H1 (cell line): Measurements from ENCODE around the gene PRKN. TPM values are rescaled to one million over a fixed set of nuclear protein-coding genes. Genes with fewer than 3 reads are reported as not detected.

Experiments used
- CTCF ChIA-PET: fragments of 300-600 bp; sonication (Branson Sonifier 250); formaldehyde crosslinking; loops from one replicate; lab custom pipeline; 2021; ENCODE audit not compliant: partially characterized antibody; lab: Charles Lee
- POLR2A ChIA-PET: fragments of 300-600 bp; sonication (Branson Sonifier 250); formaldehyde crosslinking; loops from one replicate; lab custom pipeline; 2021; ENCODE audit warnings: inconsistent platforms; ENCODE audit not compliant: partially characterized antibody; lab: Charles Lee
- DNase-seq, 2 experiments: peaks; one replicate each; pipeline versions ENCODE4 v3.0.0 to v3.0.0-alpha.2; 2010 to 2022; ENCODE audit warnings: low spot score in 2 of 2, low read depth in 1 of 2, mixed read lengths in 1 of 2
- FAIRE-seq: peaks from 2 replicates; lab custom pipeline; 2011; peaks lifted over from hg19 to GRCh38; lab: Jason Lieb, UNC
- H2AFZ ChIP-seq: 2 replicates; pipeline ENCODE4 v1.8.1; 2012; ENCODE audit warnings: low read length, inconsistent platforms
- H2AK5ac ChIP-seq: 2 replicates; pipeline ENCODE4 v1.6.1; 2013; ENCODE audit warnings: low read depth, low read length
- H2BK120ac ChIP-seq: replicated peaks from 2 replicates; pipeline ENCODE3; 2013; ENCODE audit warnings: low read depth, low read length, inconsistent platforms
- H2BK12ac ChIP-seq: 2 replicates; pipeline ENCODE4 v1.6.1; 2013; ENCODE audit warnings: low read depth, low read length
- H2BK15ac ChIP-seq: 2 replicates; pipeline ENCODE4 v1.6.1; 2013; ENCODE audit warnings: low read length
- H2BK20ac ChIP-seq: 2 replicates; pipeline ENCODE4 v1.6.1; 2013; ENCODE audit warnings: low read length
- H2BK5ac ChIP-seq: 2 replicates; pipeline ENCODE4 v1.6.1; 2013; ENCODE audit warnings: low read depth, low read length
- H3K14ac ChIP-seq: 2 replicates; pipeline ENCODE4 v1.6.1; 2013; ENCODE audit warnings: inconsistent platforms; ENCODE audit not compliant: insufficient read length
- H3K18ac ChIP-seq: 2 replicates; pipeline ENCODE4 v1.6.1; 2013; ENCODE audit warnings: low read length; ENCODE audit errors: extremely low read depth
- H3K23ac ChIP-seq: 2 replicates; pipeline ENCODE4 v1.6.1; 2013; ENCODE audit warnings: inconsistent platforms; ENCODE audit not compliant: insufficient read length
- H3K23me2 ChIP-seq: 2 replicates; pipeline ENCODE4 v1.6.1; 2013; ENCODE audit warnings: low read depth, low read length
- H3K27ac ChIP-seq: 2 replicates; pipeline ENCODE4 v1.6.1; 2011; ENCODE audit warnings: low read depth, low read length, inconsistent platforms
- H3K27me3 ChIP-seq, 4 experiments: replicated peaks in 1 of 4; 1 replicate in 1 of 4; 2 replicates in 3 of 4; pipeline versions ENCODE4 v1.6.1 to v1.8.1; 2011 to 2013; ENCODE audit warnings: low read length in 3 of 4, mild to moderate bottlenecking in 3 of 4, inconsistent platforms in 2 of 4, mixed read lengths in 2 of 4, moderate library complexity in 1 of 4; ENCODE audit not compliant: control insufficient read depth in 3 of 4, insufficient read depth in 3 of 4; ENCODE audit errors: extremely low read depth in 1 of 4
- H3K36me3 ChIP-seq, 4 experiments: 2 replicates each; pipeline versions ENCODE4 v1.6.1 to v1.8.1; 2011 to 2013; ENCODE audit warnings: mild to moderate bottlenecking in 4 of 4, low read length in 3 of 4, moderate library complexity in 2 of 4, control low read depth in 1 of 4, inconsistent platforms in 1 of 4; ENCODE audit not compliant: insufficient read depth in 4 of 4, control insufficient read depth in 2 of 4
- H3K4ac ChIP-seq: replicated peaks from 2 replicates; pipeline ENCODE3; 2013; ENCODE audit warnings: low read length, low read depth, mixed read lengths, inconsistent platforms; ENCODE audit not compliant: insufficient read length
- H3K4me1 ChIP-seq, 4 experiments: replicated peaks in 1 of 4; 1 replicate in 1 of 4; 2 replicates in 3 of 4; pipeline versions ENCODE4 v1.6.1 to v1.8.1; 2011 to 2013; ENCODE audit warnings: low read length in 3 of 4, inconsistent platforms in 2 of 4, mixed read lengths in 1 of 4; ENCODE audit not compliant: insufficient read depth in 4 of 4, control insufficient read depth in 3 of 4
- H3K4me2 ChIP-seq, 2 experiments: 2 replicates each; pipeline versions ENCODE4 v1.6.1 to v1.8.1; 2011 to 2013; ENCODE audit warnings: low read depth in 2 of 2, low read length in 2 of 2, control low read depth in 1 of 2, inconsistent platforms in 1 of 2, mild to moderate bottlenecking in 1 of 2; ENCODE audit not compliant: insufficient read depth in 1 of 2
- H3K4me3 ChIP-seq, 4 experiments: fragments of 200-600, 300-600 bp in 1 of 4; sonication (generic), shearing (Covaris generic), sonication (Bioruptor Twin) in 1 of 4; 2 replicates each; pipeline versions ENCODE4 v1.5.1 to v1.8.1; 2011 to 2016; ENCODE audit warnings: low read length in 4 of 4, low read depth in 3 of 4, control low read depth in 2 of 4, inconsistent platforms in 2 of 4, mild to moderate bottlenecking in 2 of 4, mixed read lengths in 1 of 4, moderate library complexity in 1 of 4; ENCODE audit not compliant: insufficient read depth in 2 of 4; ENCODE audit errors: extremely low read depth in 1 of 4
- H3K56ac ChIP-seq: replicated peaks from 2 replicates; pipeline ENCODE3; 2013; ENCODE audit warnings: low read depth, mild to moderate bottlenecking, mixed read lengths, low read length, inconsistent platforms; ENCODE audit not compliant: insufficient read length
- H3K79me1 ChIP-seq: 2 replicates; pipeline ENCODE4 v1.6.1; 2013; ENCODE audit warnings: low read depth, low read length, control low read depth
- H3K79me2 ChIP-seq, 2 experiments: 2 replicates each; pipeline versions ENCODE4 v1.6.1 to v1.8.1; 2012 to 2013; ENCODE audit warnings: low read length in 2 of 2, mild to moderate bottlenecking in 2 of 2, inconsistent platforms in 1 of 2; ENCODE audit not compliant: insufficient read depth in 2 of 2, control insufficient read depth in 1 of 2
- H3K9ac ChIP-seq, 4 experiments: replicated peaks in 1 of 4; 1 replicate in 1 of 4; 2 replicates in 3 of 4; pipeline versions ENCODE4 v1.6.1 to v1.8.1; 2011 to 2013; ENCODE audit warnings: low read depth in 3 of 4, low read length in 3 of 4, control low read depth in 2 of 4, mild to moderate bottlenecking in 2 of 4, moderate library complexity in 2 of 4, inconsistent platforms in 1 of 4; ENCODE audit errors: extremely low read depth in 1 of 4
- H3K9me3 ChIP-seq, 2 experiments: 2 replicates each; pipeline versions ENCODE4 v1.6.1 to v1.8.1; 2012 to 2013; ENCODE audit warnings: mild to moderate bottlenecking in 2 of 2, moderate library complexity in 2 of 2, control low read depth in 1 of 2, inconsistent platforms in 1 of 2, low read depth in 1 of 2, low read length in 1 of 2, mixed read lengths in 1 of 2; ENCODE audit not compliant: insufficient read depth in 2 of 2
- H4K20me1 ChIP-seq, 2 experiments: replicated peaks in 1 of 2; 2 replicates each; pipeline versions ENCODE3 to v1.8.1; 2011 to 2013; ENCODE audit warnings: inconsistent platforms in 2 of 2, low read length in 2 of 2, mild to moderate bottlenecking in 1 of 2; ENCODE audit not compliant: insufficient read depth in 2 of 2, control insufficient read depth in 1 of 2
- H4K5ac ChIP-seq: 2 replicates; pipeline ENCODE4 v1.6.1; 2013; ENCODE audit warnings: low read length, low read depth, mixed read lengths, inconsistent platforms; ENCODE audit not compliant: insufficient read length
- H4K8ac ChIP-seq: 2 replicates; pipeline ENCODE4 v1.8.0; 2013; ENCODE audit warnings: mild to moderate bottlenecking, moderate library complexity, low read length, inconsistent platforms; ENCODE audit not compliant: insufficient read depth; ENCODE audit errors: extremely low read depth
- H4K91ac ChIP-seq: replicated peaks from 2 replicates; pipeline ENCODE3; 2013; ENCODE audit warnings: low read length, mixed read lengths, inconsistent platforms; ENCODE audit not compliant: insufficient read length
- BACH1 ChIP-seq: IDR thresholded peaks from 2 replicates; pipeline ENCODE4 v1.6.1; 2012; ENCODE audit warnings: low read length, improper control_type of control experiment
- EZH2 ChIP-seq: fragments of 200-600 bp; sonication (generic); IDR thresholded peaks from 2 replicates; pipeline ENCODE4 v1.7.1; 2012; ENCODE audit warnings: low read depth, mild to moderate bottlenecking, moderate library complexity, low read length, inconsistent platforms; ENCODE audit not compliant: severe bottlenecking
- GTF2F1 ChIP-seq: IDR thresholded peaks from 2 replicates; pipeline ENCODE4 v1.6.1; 2012; ENCODE audit warnings: low read depth, low read length, improper control_type of control experiment, borderline replicate concordance
- KDM1A ChIP-seq: fragments of 200-600, 300-600 bp; sonication (generic); IDR thresholded peaks from 2 replicates; pipeline ENCODE4 v1.7.1; 2016; ENCODE audit warnings: mild to moderate bottlenecking, low read length, borderline replicate concordance
- MAFK ChIP-seq: IDR thresholded peaks from 2 replicates; pipeline ENCODE4 v1.6.1; 2012; ENCODE audit warnings: low read depth, mild to moderate bottlenecking, improper control_type of control experiment, low read length
- SUZ12 ChIP-seq: fragments of 200-600 bp; sonication (generic); IDR thresholded peaks from 2 replicates; pipeline ENCODE4 v1.6.1; 2012; ENCODE audit warnings: mild to moderate bottlenecking, inconsistent platforms, low read length, moderate library complexity, mixed read lengths
- YY1 ChIP-seq: IDR thresholded peaks from 2 replicates; pipeline ENCODE4 v1.6.1; 2011; ENCODE audit warnings: low read depth, mild to moderate bottlenecking, low read length
- WGBS, 2 experiments: shearing (Covaris generic) in 1 of 2; methylation state at CpG; one replicate each; pipeline versions ENCODE4 v1.1.6 to v1.1.7; 2013 to 2015; ENCODE audit warnings: low lambda C conversion rate in 2 of 2, mixed read lengths in 2 of 2, inconsistent platforms in 1 of 2, low coverage in 1 of 2, missing lambda C conversion rate in 1 of 2; ENCODE audit not compliant: insufficient replicate concordance in 2 of 2, insufficient coverage in 1 of 2, insufficient read length in 1 of 2; ENCODE audit errors: extremely low coverage in 1 of 2, missing lambda C conversion rate in 1 of 2; 5-methylcytosine and 5-hydroxymethylcytosine counted together
- polyA plus RNA-seq, 7 experiments: library from polyadenylated mRNA; depleted of rRNA in 3 of 7; stranded (reverse) in 5 of 7; unstranded in 2 of 7; fragments of >200 nt in 5 of 7; fragments of 200-250 nt in 2 of 7; gene quantifications; 1 replicate in 5 of 7; 2 replicates in 1 of 7; 4 replicates in 1 of 7; pipeline versions ENCODE4 v1.2.1 to v1.2.3, GENCODE V29; 2011 to 2013; ENCODE audit warnings: missing spikeins in 2 of 7, mixed read lengths in 2 of 7
- total RNA-seq: library from RNA; stranded (reverse); fragmentation: NEBNext Ultra II Directional; extraction: Animal tissue kit (Norgen Biotek cat#: 25700); gene quantifications from 2 replicates; pipeline ENCODE4 v1.2.1, GENCODE V29; 2021
- TF ChIP-seq, protein P1 (sequence below): IDR thresholded peaks from 2 replicates; pipeline ENCODE4 v1.6.1; 2012; ENCODE audit warnings: inconsistent platforms

Gene PRKN
- total and polyA plus RNA-seq, 2 of the 8 experiments (the other 6 are each of a cell fraction or from before 2014, with no cell fraction given): 0.13 to 0.29 TPM

DNA sequence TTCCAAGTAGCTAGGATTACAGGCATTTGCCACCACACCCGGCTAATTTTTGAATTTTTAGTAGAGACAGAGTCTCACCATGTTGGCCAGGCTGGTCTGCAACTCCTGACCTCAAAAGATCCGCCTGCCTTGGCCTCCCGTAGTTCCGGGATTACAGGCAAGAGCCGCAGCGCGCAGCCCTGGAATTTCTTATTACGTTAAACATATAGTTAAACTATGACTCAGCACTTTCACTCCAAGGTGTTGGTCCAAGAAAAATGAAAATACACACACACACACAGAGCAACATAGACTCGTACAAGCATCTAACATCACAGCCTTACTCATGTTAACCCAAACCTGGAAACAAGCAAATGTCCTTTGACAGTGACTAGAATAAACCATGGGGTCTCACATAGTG is 663.9 kb downstream of the PRKN start:
- Histone ChIP-seq H3K4ac (no peak overlapping the region), H3K14ac (no peak overlapping the region), H2BK20ac (no peak overlapping the region), H3K27me3 (no peaks in the 10 kb centered on the region), H4K91ac (no peak overlapping the region), H3K9me3 (no peaks in the 10 kb centered on the region), H2BK120ac (no peak overlapping the region), H3K79me1 (no peaks in the 10 kb centered on the region), H4K20me1 (no peaks in the 10 kb centered on the region), H3K56ac (no peak overlapping the region), H2AFZ (peak overlapping the region; percentile 52; the same call in 1 of the 2 replicates), H3K9ac (no peak overlapping the region), H4K8ac (no peak overlapping the region), H2BK5ac (no peak overlapping the region), H3K4me3 (no peak overlapping the region), H3K27ac (no peak overlapping the region), H3K23me2 (no peaks in the 10 kb centered on the region), H3K23ac (no peak overlapping the region), H2BK12ac (no peak overlapping the region), H4K5ac (no peak overlapping the region), H3K4me2 (no peak overlapping the region), H3K79me2 (no peaks in the 10 kb centered on the region), H2AK5ac (no peak overlapping the region), H2BK15ac (no peak overlapping the region), H3K4me1 (no peaks in the 10 kb centered on the region), H3K36me3 (no peaks in the 10 kb centered on the region), H3K18ac (no peak overlapping the region)
- 97% methylated on average over 9 of the region's 9 CpGs; no CpG with 5 or more reads in 1 of the 2 experiments for WGBS, 2 experiments
- FAIRE-seq (no peak), DNase-seq (no peak)
- TF ChIP-seq EZH2: no peak
- no peak for TF ChIP-seq GTF2F1
- no peak for TF ChIP-seq SUZ12
- TF ChIP-seq, protein P1, sequence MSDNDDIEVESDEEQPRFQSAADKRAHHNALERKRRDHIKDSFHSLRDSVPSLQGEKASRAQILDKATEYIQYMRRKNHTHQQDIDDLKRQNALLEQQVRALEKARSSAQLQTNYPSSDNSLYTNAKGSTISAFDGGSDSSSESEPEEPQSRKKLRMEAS: no peak
- TF ChIP-seq BACH1: peak; percentile 81
- no peak for TF ChIP-seq KDM1A
- TF ChIP-seq YY1: no peak
- peak; percentile 33; the same call in 1 of the 2 replicates for TF ChIP-seq MAFK
- ChIA-PET POLR2A (no interaction called here), CTCF (interaction anchor here (1.2 kb wide), 1 partner anchor 9 kb away, joined by 4 read pairs; no protein-coding TSS in a partner anchor)
